ENCODE data around the gene PDCD1. TPM values are rescaled to one million over a fixed set of nuclear protein-coding genes. Genes with fewer than 3 reads are reported as not detected.

The PDCD1 gene
- total and polyA plus RNA-seq, 2 donors (not counting 1 experiment from before 2014, with no cell fraction given): 0.28 to 1.3 TPM

DNA sequence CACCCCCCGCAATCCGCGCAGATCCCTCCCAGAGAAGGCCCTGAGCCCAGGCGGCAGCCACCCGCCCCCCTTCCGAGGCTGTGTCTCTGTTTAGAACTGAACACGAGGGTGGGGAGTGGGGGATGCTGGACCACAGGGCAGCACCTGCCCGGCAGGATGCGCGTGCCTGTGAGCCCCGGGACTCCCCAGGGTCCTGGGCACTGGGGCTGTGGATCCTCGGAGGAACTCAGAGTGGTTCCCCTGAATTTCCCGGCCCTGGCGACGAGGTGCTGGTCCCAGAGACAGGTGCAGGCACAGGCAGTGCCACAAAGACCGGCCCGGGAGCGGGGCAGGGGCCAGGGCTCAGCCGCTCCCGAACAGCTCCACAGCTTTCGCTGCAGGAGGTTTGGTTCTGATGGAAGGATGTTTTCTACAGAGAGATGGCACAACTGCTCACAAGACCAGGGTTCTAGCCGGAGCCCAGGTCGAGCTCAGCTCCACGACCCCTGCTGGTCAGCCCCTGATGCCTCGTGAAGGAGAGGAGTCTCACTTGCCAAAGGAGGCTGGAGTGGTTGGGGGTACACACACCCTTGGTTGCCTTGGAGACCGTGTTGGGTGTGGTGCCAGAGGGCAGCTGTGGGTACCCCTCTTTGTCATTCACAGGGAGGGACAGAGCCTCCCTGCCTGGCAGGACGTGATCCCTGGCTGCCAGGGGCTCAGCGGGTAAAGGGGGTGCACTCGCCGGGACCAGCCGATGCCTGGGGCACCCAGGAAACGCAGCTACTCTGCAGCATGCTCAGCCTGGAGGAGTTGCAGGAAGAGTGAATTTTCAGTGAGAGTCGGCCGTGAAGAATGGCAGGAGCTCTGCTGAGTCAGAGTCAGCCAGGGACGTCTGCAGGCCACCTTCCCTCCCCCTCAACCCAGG is 54.1 kb downstream of the PDCD1 start:
- peaks cover 17% of the 10 kb centered on the region for H3K4me1 Mint-ChIP-seq
- Histone ChIP-seq H3K4me1 (ENCODE audit: control insufficient read depth in 2 of 2, insufficient read depth in 2 of 2, low read length in 2 of 2) (peaks cover 12 to 19% of the 10 kb centered on the region in 2 donors), H2AFZ (ENCODE audit: insufficient read depth, low read depth, low read length, poor library complexity, severe bottlenecking) (peak overlapping the region; percentile 50), H3K27ac (ENCODE audit: low read length in 2 of 2) (no peak overlapping the region), H3K9ac (ENCODE audit: low read length) (peak overlapping the region; percentile 54), H3K4me3 (ENCODE audit: control extremely low read depth in 1 of 5, extremely low read depth in 1 of 5, insufficient read depth in 1 of 5, low read depth in 2 of 5, low read length in 4 of 5) (peak overlapping the region in 3 of 5 experiments; percentile 15 to 49 (median 48)), H3K79me2 (ENCODE audit: control insufficient read depth, insufficient read depth, low read length) (no peaks in the 10 kb centered on the region), H3K27me3 (replicated peaks in 1 of 4; ENCODE audit: control extremely low read depth in 1 of 4, control insufficient read depth in 3 of 4, insufficient read depth in 4 of 4, low read length in 3 of 4) (peaks cover 0 to 13% (median 10%) of the 10 kb centered on the region in 4 experiments), H3K36me3 (replicated peaks in 1 of 2; ENCODE audit: control extremely low read depth in 1 of 2, control insufficient read depth in 1 of 2, extremely low read depth in 1 of 2, insufficient read depth in 2 of 2, low read length in 1 of 2) (no peaks in the 10 kb centered on the region), H3K4me2 (replicated peaks; ENCODE audit: low read depth, low read length, poor library complexity, severe bottlenecking) (peak overlapping the region; percentile 86), H3K9me3 (ENCODE audit: control extremely low read depth in 1 of 3, control insufficient read depth in 2 of 3, insufficient read depth in 1 of 3, low read length in 2 of 3) (no peaks in the 10 kb centered on the region), H4K20me1 (ENCODE audit: control insufficient read depth, insufficient read depth, low read length, poor library complexity, severe bottlenecking) (no peaks in the 10 kb centered on the region)
- TF ChIP-seq, protein P1, sequence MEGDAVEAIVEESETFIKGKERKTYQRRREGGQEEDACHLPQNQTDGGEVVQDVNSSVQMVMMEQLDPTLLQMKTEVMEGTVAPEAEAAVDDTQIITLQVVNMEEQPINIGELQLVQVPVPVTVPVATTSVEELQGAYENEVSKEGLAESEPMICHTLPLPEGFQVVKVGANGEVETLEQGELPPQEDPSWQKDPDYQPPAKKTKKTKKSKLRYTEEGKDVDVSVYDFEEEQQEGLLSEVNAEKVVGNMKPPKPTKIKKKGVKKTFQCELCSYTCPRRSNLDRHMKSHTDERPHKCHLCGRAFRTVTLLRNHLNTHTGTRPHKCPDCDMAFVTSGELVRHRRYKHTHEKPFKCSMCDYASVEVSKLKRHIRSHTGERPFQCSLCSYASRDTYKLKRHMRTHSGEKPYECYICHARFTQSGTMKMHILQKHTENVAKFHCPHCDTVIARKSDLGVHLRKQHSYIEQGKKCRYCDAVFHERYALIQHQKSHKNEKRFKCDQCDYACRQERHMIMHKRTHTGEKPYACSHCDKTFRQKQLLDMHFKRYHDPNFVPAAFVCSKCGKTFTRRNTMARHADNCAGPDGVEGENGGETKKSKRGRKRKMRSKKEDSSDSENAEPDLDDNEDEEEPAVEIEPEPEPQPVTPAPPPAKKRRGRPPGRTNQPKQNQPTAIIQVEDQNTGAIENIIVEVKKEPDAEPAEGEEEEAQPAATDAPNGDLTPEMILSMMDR (IDR thresholded peaks at IDR 0.05): no peak
- no peak for TF ChIP-seq EZH2 (IDR thresholded peaks at IDR 0.05; ENCODE audit: borderline replicate concordance, insufficient read depth, low read depth, low read length, poor library complexity, severe bottlenecking)
- no peak for ATAC-seq (ENCODE audit: low read depth)
- intact Hi-C loops (cut with micrococcal nuclease): no loop called here
- peaks cover 9% of the 10 kb centered on the region for H3K27me3 Mint-ChIP-seq
- no peak overlapping the region for H3K27ac Mint-ChIP-seq
- DNase-seq: peak; percentile 53
- 3% methylated on average over 31 of the region's 35 CpGs for WGBS (ENCODE audit: insufficient coverage)
- no peaks in the 10 kb centered on the region for H3K9me3 Mint-ChIP-seq (ENCODE audit: insufficient read depth)
- peak overlapping the region; percentile 72 for H3K4me3 Mint-ChIP-seq
- POLR2A ChIA-PET: no interaction called here
- CTCF ChIA-PET: interaction anchor here (1.7 kb wide), 1 partner anchor 74 kb away, joined by 3 read pairs; no protein-coding TSS in a partner anchor
